B cell (primary cell): Measurements from ENCODE around the gene ELK3.

ENCODE experiments used
- EZH2 ChIP-seq: IDR thresholded peaks from 2 replicates; pipeline ENCODE4 v1.6.1; 2012; ENCODE audit warnings: borderline replicate concordance, low read depth, mild to moderate bottlenecking, moderate library complexity, low read length; ENCODE audit not compliant: insufficient read depth, poor library complexity, severe bottlenecking
- TF ChIP-seq, protein P1 (sequence below): fragments of 200-600 bp; IDR thresholded peaks from one replicate; pipeline ENCODE4 v1.8.0; 2022; ENCODE audit warnings: antibody characterized with exemption, mild to moderate bottlenecking

DNA sequence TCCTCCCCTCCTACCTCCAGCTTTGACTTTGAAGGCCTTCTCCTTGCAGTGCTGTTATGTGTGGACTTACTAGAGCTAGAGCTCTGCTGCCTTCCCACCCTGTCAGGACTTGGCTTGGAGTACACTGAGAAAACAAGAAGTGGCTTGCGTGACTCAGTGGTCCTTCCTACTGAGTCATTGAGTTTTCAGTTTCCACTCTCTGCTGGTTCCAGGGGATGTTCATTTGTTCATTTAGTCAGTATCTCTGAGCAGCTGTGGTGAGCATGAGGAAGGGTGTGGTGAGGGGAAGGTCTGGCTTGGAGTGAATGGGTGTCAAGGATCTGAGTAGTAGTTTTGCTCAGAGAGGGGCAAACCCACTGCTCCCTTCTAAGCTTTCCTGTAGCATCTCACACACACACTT, 17.2 kb upstream of the ELK3 start:
- no peak for TF ChIP-seq EZH2
- TF ChIP-seq, protein P1, sequence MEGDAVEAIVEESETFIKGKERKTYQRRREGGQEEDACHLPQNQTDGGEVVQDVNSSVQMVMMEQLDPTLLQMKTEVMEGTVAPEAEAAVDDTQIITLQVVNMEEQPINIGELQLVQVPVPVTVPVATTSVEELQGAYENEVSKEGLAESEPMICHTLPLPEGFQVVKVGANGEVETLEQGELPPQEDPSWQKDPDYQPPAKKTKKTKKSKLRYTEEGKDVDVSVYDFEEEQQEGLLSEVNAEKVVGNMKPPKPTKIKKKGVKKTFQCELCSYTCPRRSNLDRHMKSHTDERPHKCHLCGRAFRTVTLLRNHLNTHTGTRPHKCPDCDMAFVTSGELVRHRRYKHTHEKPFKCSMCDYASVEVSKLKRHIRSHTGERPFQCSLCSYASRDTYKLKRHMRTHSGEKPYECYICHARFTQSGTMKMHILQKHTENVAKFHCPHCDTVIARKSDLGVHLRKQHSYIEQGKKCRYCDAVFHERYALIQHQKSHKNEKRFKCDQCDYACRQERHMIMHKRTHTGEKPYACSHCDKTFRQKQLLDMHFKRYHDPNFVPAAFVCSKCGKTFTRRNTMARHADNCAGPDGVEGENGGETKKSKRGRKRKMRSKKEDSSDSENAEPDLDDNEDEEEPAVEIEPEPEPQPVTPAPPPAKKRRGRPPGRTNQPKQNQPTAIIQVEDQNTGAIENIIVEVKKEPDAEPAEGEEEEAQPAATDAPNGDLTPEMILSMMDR: no peak
